Endothelial cell of umbilical vein (primary cell): ENCODE measurements around the gene FIGLA. TPM values are rescaled to one million over a fixed set of nuclear protein-coding genes. Genes with fewer than 3 reads are reported as not detected.

ENCODE experiments used
- BruUV-seq: library from RNA; stranded (reverse); fragments of 400-500 nt; replicated peaks from 2 replicates; lab custom pipeline; 2021; lab: Mats Ljungman, UMichigan
- CTCF ChIA-PET: fragments of 300-600, 350-600 bp; sonication (Branson Sonifier 250); formaldehyde crosslinking; loops from one replicate; lab custom pipeline; 2021; ENCODE audit warnings: antibody characterized with exemption, inconsistent platforms; lab: Charles Lee
- POLR2A ChIA-PET: fragments of 300-600, 350-600 bp; sonication (Branson Sonifier 250); formaldehyde crosslinking; loops from one replicate; lab custom pipeline; 2021; ENCODE audit warnings: antibody characterized with exemption, inconsistent platforms; lab: Charles Lee
- DNase-seq: peaks from one replicate; pipeline ENCODE4 v3.0.0-alpha.2; 2011; ENCODE audit warnings: low read depth, low spot score
- FAIRE-seq: peaks from 2 replicates; lab custom pipeline; 2011; peaks lifted over from hg19 to GRCh38; lab: Jason Lieb, UNC
- H2AFZ ChIP-seq: 2 replicates; pipeline ENCODE4 v1.6.0; 2012; ENCODE audit warnings: low read depth, low read length, control low read depth, inconsistent platforms
- H3K27ac ChIP-seq: 2 replicates; pipeline ENCODE4 v1.5.1; 2011; ENCODE audit warnings: low read depth, mild to moderate bottlenecking, control low read depth, low read length, moderate library complexity; ENCODE audit not compliant: insufficient read depth
- H3K27me3 ChIP-seq, 2 experiments: 2 replicates each; pipeline versions ENCODE4 v1.6.0 to v1.6.1; 2011; ENCODE audit warnings: low read length in 2 of 2, mixed read lengths in 1 of 2; ENCODE audit not compliant: control insufficient read depth in 2 of 2, insufficient read depth in 2 of 2
- H3K36me3 ChIP-seq, 2 experiments: 2 replicates in 1 of 2; 3 replicates in 1 of 2; pipeline ENCODE4 v1.5.1; 2011; ENCODE audit warnings: low read length in 2 of 2, mild to moderate bottlenecking in 1 of 2, moderate library complexity in 1 of 2; ENCODE audit not compliant: control insufficient read depth in 2 of 2, insufficient read depth in 2 of 2; ENCODE audit errors: extremely low read depth in 1 of 2
- H3K4me1 ChIP-seq: 3 replicates; pipeline ENCODE4 v1.5.1; 2011; ENCODE audit warnings: mild to moderate bottlenecking, low read length; ENCODE audit not compliant: control insufficient read depth, insufficient read depth; ENCODE audit errors: extremely low read depth
- H3K4me2 ChIP-seq: 2 replicates; pipeline ENCODE4 v1.6.1; 2011; ENCODE audit warnings: low read length, control low read depth, mixed read lengths; ENCODE audit not compliant: insufficient read depth
- H3K4me3 ChIP-seq, 3 experiments: fragments of 200-600 bp in 1 of 3; sonication (generic), shearing (Covaris generic) in 1 of 3; replicated peaks in 1 of 3; 2 replicates each; pipeline ENCODE4 v1.5.1; 2011 to 2016; ENCODE audit warnings: control low read depth in 3 of 3, low read length in 3 of 3, mild to moderate bottlenecking in 2 of 3, inconsistent platforms in 1 of 3, low read depth in 1 of 3, moderate library complexity in 1 of 3; ENCODE audit not compliant: insufficient read depth in 1 of 3
- H3K79me2 ChIP-seq: 2 replicates; pipeline ENCODE4 v1.6.0; 2012; ENCODE audit warnings: low read length, inconsistent platforms; ENCODE audit not compliant: control insufficient read depth, insufficient read depth
- H3K9ac ChIP-seq: replicated peaks from 2 replicates; pipeline ENCODE3; 2011; ENCODE audit warnings: low read length, control low read depth; ENCODE audit not compliant: insufficient read depth; ENCODE audit errors: extremely low read depth
- H3K9me1 ChIP-seq: replicated peaks from 3 replicates; pipeline ENCODE4 v1.6.0; 2011; ENCODE audit warnings: mild to moderate bottlenecking, low read length; ENCODE audit not compliant: control insufficient read depth, insufficient read depth; ENCODE audit errors: extremely low read depth
- H3K9me3 ChIP-seq: replicated peaks from 2 replicates; pipeline ENCODE4 v1.5.1; 2012; ENCODE audit warnings: low read length, inconsistent platforms; ENCODE audit not compliant: control insufficient read depth, insufficient read depth
- H4K20me1 ChIP-seq: replicated peaks from 2 replicates; pipeline ENCODE3; 2011; ENCODE audit warnings: mild to moderate bottlenecking, low read length; ENCODE audit not compliant: control insufficient read depth, insufficient read depth; ENCODE audit errors: extremely low read depth
- CTCF ChIP-seq, 2 donors: IDR thresholded peaks; 1 replicate in 1 of 2; 2 replicates in 1 of 2; pipeline ENCODE4 v1.5.1; 2011; ENCODE audit warnings: low read length in 2 of 2, mild to moderate bottlenecking in 2 of 2, moderate library complexity in 2 of 2, control low read depth in 1 of 2, inconsistent platforms in 1 of 2, low read depth in 1 of 2; ENCODE audit not compliant: insufficient read depth in 1 of 2; ENCODE audit errors: extremely low read depth in 1 of 2
- EZH2 ChIP-seq: IDR thresholded peaks from 2 replicates; pipeline ENCODE4 v1.6.1; 2012; ENCODE audit warnings: borderline replicate concordance, low read depth, mild to moderate bottlenecking, moderate library complexity, low read length, inconsistent platforms; ENCODE audit not compliant: severe bottlenecking
- FOS ChIP-seq: IDR thresholded peaks from 2 replicates; pipeline ENCODE4 v1.6.1; 2011; ENCODE audit warnings: mild to moderate bottlenecking, low read length, moderate library complexity, borderline replicate concordance; ENCODE audit not compliant: insufficient read depth
- GATA2 ChIP-seq: IDR thresholded peaks from 2 replicates; pipeline ENCODE4 v1.7.0; 2011; ENCODE audit warnings: low read depth, mild to moderate bottlenecking, moderate library complexity, mixed read lengths, low read length; ENCODE audit not compliant: insufficient read length, insufficient read depth
- JUN ChIP-seq: IDR thresholded peaks from 2 replicates; pipeline ENCODE4 v1.6.1; 2011; ENCODE audit warnings: borderline replicate concordance, low read depth; ENCODE audit not compliant: insufficient read length, insufficient read depth
- MAX ChIP-seq: IDR thresholded peaks from 2 replicates; pipeline ENCODE4 v1.6.1; 2011; ENCODE audit not compliant: insufficient read depth, insufficient read length
- MYC ChIP-seq: IDR thresholded peaks from one replicate; pipeline ENCODE4 v1.6.1; 2011; ENCODE audit warnings: mild to moderate bottlenecking, low read depth, low read length
- POLR2A ChIP-seq: IDR thresholded peaks from 2 replicates; pipeline ENCODE4 v1.6.1; 2012; ENCODE audit warnings: low read depth, mild to moderate bottlenecking, control low read depth, low read length
- POLR2AphosphoS5 ChIP-seq: IDR thresholded peaks from 2 replicates; pipeline ENCODE4 v1.6.1; 2012; ENCODE audit warnings: low read depth, mild to moderate bottlenecking, control low read depth, low read length, moderate library complexity; ENCODE audit not compliant: insufficient read depth
- dilution Hi-C: fragments of 300-500 bp; cut with MboI; formaldehyde crosslinking; loops from one replicate; pipeline ENCODE4 v1.15.0; 2019; ENCODE audit warnings: low sequenced_read_pairs; ENCODE audit not compliant: extremely low pct_ligation_motif_present
- intact Hi-C: fragments of 100-400 bp; cut with micrococcal nuclease; formaldehyde crosslinking; loops from one replicate; pipeline ENCODE4 v1.10.0; 2022
- polyA plus RNA-seq, 4 experiments: library from polyadenylated mRNA; depleted of rRNA in 3 of 4; stranded (reverse) in 3 of 4; unstranded in 1 of 4; fragments of >200 nt; gene quantifications; 2 replicates each; pipeline versions ENCODE4 v1.2.1 to v1.2.3, GENCODE V29; 2011 to 2012; ENCODE audit warnings: missing spikeins in 1 of 4
- total RNA-seq: library from RNA; stranded (reverse); gene quantifications from 2 replicates; pipeline ENCODE4 v1.2.3, GENCODE V29; 2021

The FIGLA gene
- total and polyA plus RNA-seq, 2 donors (not counting 3 experiments of a cell fraction or from before 2014, with no cell fraction given) = not detected

GRCh38 chr2:70776266-70776665, 14.2 kb downstream of the FIGLA start:
- intact Hi-C loops (no loop called here), dilution Hi-C loops (no loop called here)
- DNase-seq (no peak), FAIRE-seq (peak; percentile 8)
- Histone ChIP-seq H3K27ac (no peak overlapping the region), H3K4me3 (no peak overlapping the region), H3K27me3 (peaks cover 24 to 34% of the 10 kb centered on the region in 2 experiments), H3K79me2 (no peaks in the 10 kb centered on the region), H3K4me1 (no peaks in the 10 kb centered on the region), H3K36me3 (no peaks in the 10 kb centered on the region), H3K9ac (no peak overlapping the region), H3K9me3 (no peaks in the 10 kb centered on the region), H2AFZ (no peak overlapping the region), H4K20me1 (no peaks in the 10 kb centered on the region), H3K9me1 (no peaks in the 10 kb centered on the region), H3K4me2 (no peak overlapping the region)
- ChIA-PET POLR2A (no interaction called here), CTCF (no interaction called here)
- TF ChIP-seq FOS (no peak), MAX (no peak), MYC (no peak), GATA2 (no peak), CTCF (IDR thresholded peaks at IDR 0.05; ENCODE audit: extremely low read depth in 1 of 2, insufficient read depth in 1 of 2, low read depth in 1 of 2, low read length in 2 of 2) (no peak), EZH2 (no peak), POLR2AphosphoS5 (no peak), JUN (no peak), POLR2A (no peak)
- no TSS peak for BruUV-seq
